GM23338 (cell line): ENCODE data around the gene CNGA1.

Experiments
- CREB1 ChIP-seq: fragments of 250-450 bp; sonication (Bioruptor Pico); IDR thresholded peaks from 2 replicates; pipeline ENCODE4 v1.5.0; 2020; ENCODE audit warnings: low read depth, mild to moderate bottlenecking, moderate library complexity
- EZH2 ChIP-seq: fragments of 200-600 bp; sonication (generic); IDR thresholded peaks from one replicate; pipeline ENCODE4 v1.8.0; 2017; ENCODE audit warnings: antibody characterized with exemption, mild to moderate bottlenecking, low read depth; ENCODE audit not compliant: unreplicated experiment
- EZH2phosphoT487 ChIP-seq: fragments of 200-600 bp; sonication (generic); IDR thresholded peaks from one replicate; pipeline ENCODE4 v1.8.1; 2018; ENCODE audit warnings: antibody characterized with exemption; ENCODE audit not compliant: unreplicated experiment
- JUNB ChIP-seq: IDR thresholded peaks from one replicate; pipeline ENCODE4 v1.6.1; 2016; ENCODE audit warnings: antibody characterized with exemption; ENCODE audit not compliant: unreplicated experiment
- NANOG ChIP-seq: IDR thresholded peaks from 2 replicates; pipeline ENCODE4 v1.6.1; 2016; ENCODE audit warnings: antibody characterized with exemption, borderline replicate concordance
- POLR2AphosphoS5 ChIP-seq: IDR thresholded peaks from 2 replicates; pipeline ENCODE4 v1.6.1; 2016; ENCODE audit warnings: antibody characterized with exemption, low read depth
- ZNF114 ChIP-seq: fragments of 250-450 bp; sonication (Bioruptor Pico); IDR thresholded peaks from 2 replicates; pipeline ENCODE4 v1.5.0; 2020; ENCODE audit warnings: mild to moderate bottlenecking, moderate library complexity
- ZNF331 ChIP-seq: fragments of 250-450 bp; sonication (Bioruptor Pico); IDR thresholded peaks from 2 replicates; pipeline ENCODE4 v1.5.0; 2020; ENCODE audit warnings: low read depth, mild to moderate bottlenecking, moderate library complexity
- TF ChIP-seq, protein P1 (sequence below), 2 experiments: fragments of 200-600 bp in 1 of 2; sonication (generic) in 1 of 2; conservative IDR thresholded peaks; 2 replicates each; pipeline versions ENCODE4 v1.5.1 to v1.6.1; 2016 to 2017; ENCODE audit warnings: antibody characterized with exemption in 2 of 2, low read depth in 2 of 2, mild to moderate bottlenecking in 2 of 2, moderate library complexity in 1 of 2
- TF ChIP-seq, protein P2 (sequence below): IDR thresholded peaks from one replicate; pipeline ENCODE4 v1.6.1; 2018; ENCODE audit warnings: antibody characterized with exemption; ENCODE audit not compliant: unreplicated experiment
- TF ChIP-seq, protein P3 (sequence below): IDR thresholded peaks from 2 replicates; pipeline ENCODE4 v1.6.1; 2016; ENCODE audit warnings: antibody characterized with exemption

DNA sequence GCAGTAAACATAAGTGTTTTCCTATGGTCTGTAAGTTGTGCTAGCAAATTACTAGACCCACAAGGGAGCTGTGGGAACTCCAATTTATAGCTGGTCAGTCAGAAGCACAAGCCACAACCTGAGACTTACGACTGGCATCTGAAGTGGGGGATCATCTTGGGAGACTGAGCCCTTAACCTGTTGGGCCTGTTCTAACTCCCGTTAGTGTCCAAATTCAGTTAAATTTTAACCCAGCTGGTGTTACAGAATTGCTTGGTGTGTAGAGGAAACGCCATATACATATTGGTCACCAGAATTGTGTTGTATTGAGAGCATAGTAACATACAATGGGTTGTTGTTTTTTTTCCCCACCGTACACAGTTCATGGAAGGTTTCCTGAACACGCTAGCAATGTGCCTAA lies 77.0 kb downstream of the CNGA1 start:
- TF ChIP-seq EZH2: no peak
- TF ChIP-seq, protein P1, sequence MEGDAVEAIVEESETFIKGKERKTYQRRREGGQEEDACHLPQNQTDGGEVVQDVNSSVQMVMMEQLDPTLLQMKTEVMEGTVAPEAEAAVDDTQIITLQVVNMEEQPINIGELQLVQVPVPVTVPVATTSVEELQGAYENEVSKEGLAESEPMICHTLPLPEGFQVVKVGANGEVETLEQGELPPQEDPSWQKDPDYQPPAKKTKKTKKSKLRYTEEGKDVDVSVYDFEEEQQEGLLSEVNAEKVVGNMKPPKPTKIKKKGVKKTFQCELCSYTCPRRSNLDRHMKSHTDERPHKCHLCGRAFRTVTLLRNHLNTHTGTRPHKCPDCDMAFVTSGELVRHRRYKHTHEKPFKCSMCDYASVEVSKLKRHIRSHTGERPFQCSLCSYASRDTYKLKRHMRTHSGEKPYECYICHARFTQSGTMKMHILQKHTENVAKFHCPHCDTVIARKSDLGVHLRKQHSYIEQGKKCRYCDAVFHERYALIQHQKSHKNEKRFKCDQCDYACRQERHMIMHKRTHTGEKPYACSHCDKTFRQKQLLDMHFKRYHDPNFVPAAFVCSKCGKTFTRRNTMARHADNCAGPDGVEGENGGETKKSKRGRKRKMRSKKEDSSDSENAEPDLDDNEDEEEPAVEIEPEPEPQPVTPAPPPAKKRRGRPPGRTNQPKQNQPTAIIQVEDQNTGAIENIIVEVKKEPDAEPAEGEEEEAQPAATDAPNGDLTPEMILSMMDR (conservative IDR thresholded peaks at IDR 0.05; ENCODE audit: low read depth in 2 of 2): no peak
- no peak for TF ChIP-seq JUNB
- TF ChIP-seq POLR2AphosphoS5: no peak
- TF ChIP-seq NANOG: no peak
- TF ChIP-seq, protein P2, sequence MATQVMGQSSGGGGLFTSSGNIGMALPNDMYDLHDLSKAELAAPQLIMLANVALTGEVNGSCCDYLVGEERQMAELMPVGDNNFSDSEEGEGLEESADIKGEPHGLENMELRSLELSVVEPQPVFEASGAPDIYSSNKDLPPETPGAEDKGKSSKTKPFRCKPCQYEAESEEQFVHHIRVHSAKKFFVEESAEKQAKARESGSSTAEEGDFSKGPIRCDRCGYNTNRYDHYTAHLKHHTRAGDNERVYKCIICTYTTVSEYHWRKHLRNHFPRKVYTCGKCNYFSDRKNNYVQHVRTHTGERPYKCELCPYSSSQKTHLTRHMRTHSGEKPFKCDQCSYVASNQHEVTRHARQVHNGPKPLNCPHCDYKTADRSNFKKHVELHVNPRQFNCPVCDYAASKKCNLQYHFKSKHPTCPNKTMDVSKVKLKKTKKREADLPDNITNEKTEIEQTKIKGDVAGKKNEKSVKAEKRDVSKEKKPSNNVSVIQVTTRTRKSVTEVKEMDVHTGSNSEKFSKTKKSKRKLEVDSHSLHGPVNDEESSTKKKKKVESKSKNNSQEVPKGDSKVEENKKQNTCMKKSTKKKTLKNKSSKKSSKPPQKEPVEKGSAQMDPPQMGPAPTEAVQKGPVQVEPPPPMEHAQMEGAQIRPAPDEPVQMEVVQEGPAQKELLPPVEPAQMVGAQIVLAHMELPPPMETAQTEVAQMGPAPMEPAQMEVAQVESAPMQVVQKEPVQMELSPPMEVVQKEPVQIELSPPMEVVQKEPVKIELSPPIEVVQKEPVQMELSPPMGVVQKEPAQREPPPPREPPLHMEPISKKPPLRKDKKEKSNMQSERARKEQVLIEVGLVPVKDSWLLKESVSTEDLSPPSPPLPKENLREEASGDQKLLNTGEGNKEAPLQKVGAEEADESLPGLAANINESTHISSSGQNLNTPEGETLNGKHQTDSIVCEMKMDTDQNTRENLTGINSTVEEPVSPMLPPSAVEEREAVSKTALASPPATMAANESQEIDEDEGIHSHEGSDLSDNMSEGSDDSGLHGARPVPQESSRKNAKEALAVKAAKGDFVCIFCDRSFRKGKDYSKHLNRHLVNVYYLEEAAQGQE: no peak
- no peak for TF ChIP-seq ZNF114 (CRISPR knock-in tag)
- no peak for TF ChIP-seq EZH2phosphoT487
- no peak for TF ChIP-seq CREB1 (CRISPR knock-in tag)
- TF ChIP-seq ZNF331 (CRISPR knock-in tag): no peak
- TF ChIP-seq, protein P3, sequence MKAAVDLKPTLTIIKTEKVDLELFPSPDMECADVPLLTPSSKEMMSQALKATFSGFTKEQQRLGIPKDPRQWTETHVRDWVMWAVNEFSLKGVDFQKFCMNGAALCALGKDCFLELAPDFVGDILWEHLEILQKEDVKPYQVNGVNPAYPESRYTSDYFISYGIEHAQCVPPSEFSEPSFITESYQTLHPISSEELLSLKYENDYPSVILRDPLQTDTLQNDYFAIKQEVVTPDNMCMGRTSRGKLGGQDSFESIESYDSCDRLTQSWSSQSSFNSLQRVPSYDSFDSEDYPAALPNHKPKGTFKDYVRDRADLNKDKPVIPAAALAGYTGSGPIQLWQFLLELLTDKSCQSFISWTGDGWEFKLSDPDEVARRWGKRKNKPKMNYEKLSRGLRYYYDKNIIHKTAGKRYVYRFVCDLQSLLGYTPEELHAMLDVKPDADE: no peak
